Epithelial cell of esophagus (primary cell): Measurements from ENCODE around the gene LYRM7.
A peak's percentile ranks its signal among the peaks of the same experiment; 100 is the strongest.
"Not testable (repeated sequence)": the region's sequence is repeated elsewhere in the genome, so short reads cannot be mapped to it uniquely, and the experiment has no call there.

ENCODE experiments used
- DNase-seq: peaks from one replicate; pipeline ENCODE4 v3.0.0; 2010; ENCODE audit warnings: low read depth
- H3K4me3 ChIP-seq: 2 replicates; pipeline ENCODE4 v1.5.1; 2011; ENCODE audit warnings: mild to moderate bottlenecking, low read length, control low read depth
- CTCF ChIP-seq: IDR thresholded peaks from 2 replicates; pipeline ENCODE4 v1.5.1; 2011; ENCODE audit warnings: low read depth, mild to moderate bottlenecking, low read length, control low read depth, inconsistent platforms; ENCODE audit not compliant: insufficient read depth; ENCODE audit errors: missing control alignments

LYRM7 gene

GRCh38 chr5:131182839-131183238 lies 12.1 kb downstream of the LYRM7 start:
- DNase-seq = no peak
- no peak for TF ChIP-seq CTCF
- H3K4me3 ChIP-seq = no peak overlapping the region

- no peak for TF ChIP-seq CTCF
- no peak for DNase-seq
- no peak overlapping the region for H3K4me3 ChIP-seq
Observed at GRCh38 chr5:131185523-131186104, 14.9 kb downstream of the LYRM7 start.

- TF ChIP-seq CTCF = no peak
- no peak overlapping the region for H3K4me3 ChIP-seq
- peak; percentile 36 for DNase-seq
Observed at GRCh38 chr5:131186561-131187256, 16.0 kb downstream of the LYRM7 start.

- no peak for TF ChIP-seq CTCF
- DNase-seq = peak; percentile 19
- no peak overlapping the region for H3K4me3 ChIP-seq
Observed at GRCh38 chr5:131193106-131193505, 22.4 kb downstream of the LYRM7 start.

- not testable (repeated sequence) for H3K4me3 ChIP-seq
Observed at GRCh38 chr5:131193897-131194296, 23.2 kb downstream of the LYRM7 start.

GRCh38 chr5:131194725-131195124 lies 24.0 kb downstream of the LYRM7 start:
- no peak overlapping the region for H3K4me3 ChIP-seq
- no peak for TF ChIP-seq CTCF
- DNase-seq = no peak

More at GRCh38 chr5:131193897-131194296, 23.2 kb downstream of the LYRM7 start:
- DNase-seq = not testable (repeated sequence)

GRCh38 chr5:131195696-131196095 lies 25.0 kb downstream of the LYRM7 start:
- no peak for TF ChIP-seq CTCF
- H3K4me3 ChIP-seq = no peak overlapping the region
- DNase-seq = no peak
